Muscle layer of colon (tissue), 2 donors: ENCODE measurements around the gene CRYGD.
"Not testable (repeated sequence)": the region's sequence is repeated elsewhere in the genome, so short reads cannot be mapped to it uniquely, and the experiment has no call there.

Source experiments
- H3K27ac ChIP-seq: one replicate; pipeline ENCODE4 v1.7.0; 2013; ENCODE audit warnings: low read depth, mild to moderate bottlenecking, low read length, moderate library complexity
- H3K27me3 ChIP-seq, 2 donors: one replicate each; pipeline ENCODE4 v1.7.0; 2013; ENCODE audit warnings: low read length in 2 of 2, mild to moderate bottlenecking in 2 of 2; ENCODE audit not compliant: insufficient read depth in 2 of 2, control insufficient read depth in 1 of 2
- H3K36me3 ChIP-seq: one replicate; pipeline ENCODE4 v1.7.0; 2013; ENCODE audit warnings: mild to moderate bottlenecking, low read length; ENCODE audit not compliant: insufficient read depth
- H3K4me1 ChIP-seq: one replicate; pipeline ENCODE4 v1.7.0; 2013; ENCODE audit warnings: mild to moderate bottlenecking, low read length; ENCODE audit not compliant: insufficient read depth
- H3K4me3 ChIP-seq, 2 donors: one replicate each; pipeline ENCODE4 v1.7.0; 2013; ENCODE audit warnings: low read length in 2 of 2, low read depth in 1 of 2, mild to moderate bottlenecking in 1 of 2, moderate library complexity in 1 of 2
- H3K9ac ChIP-seq: one replicate; pipeline ENCODE4 v1.7.0; 2013; ENCODE audit warnings: low read length
- H3K9me3 ChIP-seq: one replicate; pipeline ENCODE4 v1.7.0; 2013; ENCODE audit warnings: mild to moderate bottlenecking, low read length
- donor health status: abdominal sarcoma.
- donor health status: Adenocarcinoma of cecum.

The CRYGD gene

GRCh38 chr2:208128136-208128535 is 3.8 kb upstream of the CRYGD start:
- H3K27ac ChIP-seq, result no peak overlapping the region
- H3K9ac ChIP-seq, result no peak overlapping the region
- H3K4me1 ChIP-seq, result no peaks in the 10 kb centered on the region
- H3K27me3 ChIP-seq, result peaks cover 0 to 10% of the 10 kb centered on the region in 2 donors
- no peak overlapping the region for H3K4me3 ChIP-seq
- no peaks in the 10 kb centered on the region for H3K36me3 ChIP-seq
- H3K9me3 ChIP-seq, result no peaks in the 10 kb centered on the region

GRCh38 chr2:208127090-208127489 is 2.8 kb upstream of the CRYGD start:
- Histone ChIP-seq H3K9ac (no peak overlapping the region), H3K36me3 (no peaks in the 10 kb centered on the region), H3K4me3 (no peak overlapping the region), H3K27me3 (peaks cover 0 to 10% of the 10 kb centered on the region in 2 donors), H3K9me3 (no peaks in the 10 kb centered on the region), H3K4me1 (no peaks in the 10 kb centered on the region), H3K27ac (no peak overlapping the region)

- Histone ChIP-seq H3K4me3 (no peak overlapping the region), H3K27ac (no peak overlapping the region), H3K4me1 (no peaks in the 10 kb centered on the region), H3K36me3 (no peaks in the 10 kb centered on the region), H3K27me3 (peaks cover 0 to 10% of the 10 kb centered on the region in 2 donors), H3K9ac (no peak overlapping the region), H3K9me3 (no peaks in the 10 kb centered on the region)
Observed at GRCh38 chr2:208125251-208125650, 927 bp upstream of the CRYGD start.

GRCh38 chr2:208122248-208122647 is 2.1 kb downstream of the CRYGD start:
- no peaks in the 10 kb centered on the region for H3K36me3 ChIP-seq
- no peak overlapping the region for H3K9ac ChIP-seq
- no peak overlapping the region for H3K27ac ChIP-seq
- peaks cover 0 to 10% of the 10 kb centered on the region in 2 donors for H3K27me3 ChIP-seq
- H3K9me3 ChIP-seq, result no peaks in the 10 kb centered on the region
- H3K4me3 ChIP-seq, result no peak overlapping the region
- no peaks in the 10 kb centered on the region for H3K4me1 ChIP-seq

- Histone ChIP-seq H3K4me3 (no peak overlapping the region), H3K9ac (no peak overlapping the region), H3K9me3 (no peaks in the 10 kb centered on the region), H3K36me3 (no peaks in the 10 kb centered on the region), H3K27me3 (peaks cover 0 to 3% of the 10 kb centered on the region in 2 donors), H3K4me1 (no peaks in the 10 kb centered on the region), H3K27ac (no peak overlapping the region)
Observed at GRCh38 chr2:208118918-208119317, 5.4 kb downstream of the CRYGD start.

GRCh38 chr2:208117390-208117789 is 6.9 kb downstream of the CRYGD start:
- not testable (repeated sequence) for H3K4me3 ChIP-seq, H3K27ac ChIP-seq, H3K36me3 ChIP-seq, H3K27me3 ChIP-seq, H3K9me3 ChIP-seq, H3K4me1 ChIP-seq, H3K9ac ChIP-seq

DNA sequence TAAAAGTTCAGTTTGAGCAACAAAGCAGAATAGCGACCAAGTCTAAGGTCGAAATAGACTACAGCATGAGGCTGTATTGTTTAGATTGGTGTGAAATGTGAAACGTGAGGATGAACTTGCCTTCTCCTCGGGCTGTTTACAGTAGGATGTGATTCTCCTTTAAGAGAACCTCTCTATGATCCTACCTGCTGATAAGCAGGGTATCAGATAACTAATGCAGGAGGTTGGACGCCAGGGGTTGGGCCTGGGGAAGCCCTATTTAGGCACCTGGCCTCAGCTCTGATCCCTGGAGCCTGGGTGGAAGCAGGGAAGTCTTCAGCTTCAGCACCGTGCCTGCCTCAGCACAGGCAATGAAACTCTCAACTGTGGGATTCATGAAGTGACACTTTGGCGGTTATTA is 11.4 kb downstream of the CRYGD start:
- Histone ChIP-seq H3K4me1 (no peaks in the 10 kb centered on the region), H3K36me3 (no peaks in the 10 kb centered on the region), H3K9me3 (no peaks in the 10 kb centered on the region), H3K27ac (no peak overlapping the region), H3K4me3 (no peak overlapping the region), H3K27me3 (no peaks in the 10 kb centered on the region), H3K9ac (no peak overlapping the region)

DNA sequence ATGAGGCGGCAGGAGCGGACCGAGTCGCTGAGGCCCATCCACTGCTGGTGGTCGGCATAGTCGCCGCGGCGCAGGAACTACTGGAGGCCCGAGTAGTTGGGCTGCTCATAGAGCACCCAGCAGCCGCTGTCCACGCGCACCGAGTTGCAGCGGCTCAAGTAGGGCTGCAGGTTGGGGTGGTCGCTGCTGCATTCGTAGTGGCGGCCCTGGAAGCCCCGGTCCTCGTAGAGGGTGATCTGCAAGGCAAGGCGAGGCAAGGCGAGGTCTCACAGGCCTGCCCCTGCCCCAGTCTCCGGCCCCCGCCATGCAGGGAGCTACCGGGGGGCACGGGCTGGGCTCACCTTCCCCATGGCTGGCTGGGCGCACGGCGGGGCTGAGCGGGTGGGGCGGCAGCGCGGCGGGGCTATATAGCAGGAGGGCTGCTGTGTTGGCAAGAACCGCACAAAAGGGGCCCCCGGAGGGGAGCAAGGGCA is 12.0 kb downstream of the CRYGD start:
- H3K36me3 ChIP-seq, H3K4me3 ChIP-seq, H3K4me1 ChIP-seq, H3K27me3 ChIP-seq, H3K27ac ChIP-seq, H3K9me3 ChIP-seq, H3K9ac ChIP-seq: not testable (repeated sequence)

GRCh38 chr2:208103616-208104015 is 20.7 kb downstream of the CRYGD start:
- no peaks in the 10 kb centered on the region for H3K27me3 ChIP-seq
- H3K4me1 ChIP-seq, result no peaks in the 10 kb centered on the region
- no peaks in the 10 kb centered on the region for H3K36me3 ChIP-seq
- no peak overlapping the region for H3K9ac ChIP-seq
- no peak overlapping the region for H3K27ac ChIP-seq
- no peaks in the 10 kb centered on the region for H3K9me3 ChIP-seq
- no peak overlapping the region for H3K4me3 ChIP-seq

DNA sequence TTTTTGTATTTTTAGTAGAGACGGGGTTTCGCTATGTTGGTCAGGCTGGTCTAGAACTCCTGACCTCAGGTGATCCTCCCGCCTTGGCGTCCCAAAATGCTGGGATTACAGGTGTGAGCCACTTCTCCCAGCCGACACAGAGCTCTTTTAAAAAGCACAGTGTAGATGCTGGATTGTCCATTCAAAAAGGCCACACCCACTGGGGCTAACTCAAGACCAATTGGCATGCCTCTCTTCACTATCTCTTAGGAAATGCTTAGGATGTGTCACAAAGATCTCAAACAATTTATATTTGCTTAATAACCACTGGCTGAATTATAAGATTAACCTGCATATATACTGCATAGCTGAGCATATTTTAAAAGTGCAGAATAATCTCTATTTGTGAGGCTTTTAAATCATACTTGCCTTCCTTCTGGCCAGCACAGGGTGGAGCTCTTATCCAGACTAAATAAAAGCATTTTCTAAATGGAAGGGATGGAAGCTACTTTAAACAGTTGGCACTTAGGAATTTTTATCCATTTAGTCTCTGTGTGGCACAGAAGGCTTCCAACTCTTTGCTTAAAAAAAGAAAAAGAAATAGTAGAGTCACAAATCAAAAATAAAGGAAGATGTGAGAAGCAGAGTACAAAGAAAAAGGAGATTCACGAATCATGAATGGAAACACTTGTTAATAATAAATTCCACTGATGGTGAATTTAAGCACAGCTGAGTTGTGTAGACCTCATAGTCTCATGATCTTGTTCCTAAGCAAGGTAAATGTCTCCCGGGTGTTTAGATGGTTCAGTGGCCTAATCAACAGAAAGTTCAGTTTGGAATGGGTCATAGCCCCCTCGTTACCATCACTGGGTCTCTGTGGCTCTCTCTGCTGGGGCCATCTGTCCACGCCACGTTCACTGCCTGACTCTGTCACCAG is 22.4 kb downstream of the CRYGD start:
- no peaks in the 10 kb centered on the region for H3K36me3 ChIP-seq
- H3K27me3 ChIP-seq, result no peaks in the 10 kb centered on the region
- no peaks in the 10 kb centered on the region for H3K4me1 ChIP-seq
- H3K27ac ChIP-seq, result no peak overlapping the region
- H3K9ac ChIP-seq, result no peak overlapping the region
- H3K9me3 ChIP-seq, result no peaks in the 10 kb centered on the region
- H3K4me3 ChIP-seq, result no peak overlapping the region

DNA sequence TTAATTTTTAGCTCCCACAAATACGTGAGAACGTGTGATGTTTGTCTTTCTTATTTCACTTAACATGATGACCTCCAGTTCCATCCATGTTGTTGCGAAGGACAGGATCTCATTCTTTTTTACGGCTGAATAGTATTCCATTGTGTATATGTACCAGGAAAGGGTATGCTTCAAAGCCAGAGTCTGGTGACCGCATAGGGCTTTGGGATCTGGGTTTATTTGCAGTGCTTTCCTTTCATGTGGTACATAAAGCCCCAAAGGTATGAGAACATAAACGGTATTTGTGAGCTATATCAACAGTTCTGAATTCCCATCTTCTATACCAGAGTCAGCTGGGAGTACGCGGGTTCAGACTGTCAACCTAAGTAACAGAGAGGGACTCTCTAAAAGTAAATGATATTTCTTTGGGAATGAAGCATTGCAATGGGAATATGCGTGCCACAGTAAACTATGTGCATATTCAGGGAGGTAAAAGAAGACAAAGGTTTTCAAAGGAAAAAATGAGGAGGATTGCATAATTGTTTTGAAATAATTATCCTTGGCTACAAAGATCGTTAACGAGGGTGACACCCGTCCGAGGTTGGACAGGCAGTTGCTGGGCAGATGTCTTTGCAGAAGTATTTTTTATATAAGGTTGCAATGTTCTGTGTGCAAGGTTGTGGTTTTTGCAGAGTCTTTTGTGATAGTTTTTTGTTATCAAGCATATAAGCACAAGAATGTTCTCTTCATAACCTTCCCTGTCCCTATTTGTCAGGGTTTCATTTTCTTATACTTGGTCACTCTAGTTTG is 24.4 kb downstream of the CRYGD start:
- Histone ChIP-seq H3K27me3 (no peaks in the 10 kb centered on the region), H3K27ac (no peak overlapping the region), H3K36me3 (no peaks in the 10 kb centered on the region), H3K4me1 (no peaks in the 10 kb centered on the region), H3K9ac (no peak overlapping the region), H3K4me3 (no peak overlapping the region), H3K9me3 (no peaks in the 10 kb centered on the region)
